Panc1 (cell line): ENCODE data around the gene CHCHD6. TPM values are rescaled to one million over a fixed set of nuclear protein-coding genes. Genes with fewer than 3 reads are reported as not detected.
A peak's percentile ranks its signal among the peaks of the same experiment; 100 is the strongest.

Experiments used
- ATAC-seq: fragments of 200-7000 bp; cut with Tn5 transposase; 2 replicates; pipeline ENCODE4 v1.9.1; 2020; ENCODE audit warnings: mild to moderate bottlenecking, moderate library complexity
- BruUV-seq: library from RNA; stranded (reverse); fragments of 400-500 nt; replicated peaks from 2 replicates; lab custom pipeline; 2021; lab: Mats Ljungman, UMichigan
- CTCF ChIA-PET: fragments of 300-600 bp; sonication (Branson Sonifier 250); formaldehyde crosslinking; loops from one replicate; lab custom pipeline; 2022; ENCODE audit warnings: antibody characterized with exemption; lab: Charles Lee
- POLR2A ChIA-PET: fragments of 300-600 bp; sonication (Branson Sonifier 250); formaldehyde crosslinking; loops from one replicate; lab custom pipeline; 2022; ENCODE audit warnings: antibody characterized with exemption; lab: Charles Lee
- DNase-seq: peaks from one replicate; pipeline ENCODE4 v3.0.0-alpha.2; 2010; ENCODE audit warnings: low read depth, low spot score
- H3K27ac ChIP-seq: 2 replicates; pipeline ENCODE4 v1.5.1; 2011; ENCODE audit warnings: mild to moderate bottlenecking, low read length, inconsistent platforms
- H3K27me3 ChIP-seq: fragments of 200-500 bp; sonication (Bioruptor generic); 2 replicates; pipeline ENCODE4 v1.6.0; 2014; ENCODE audit warnings: low read length, inconsistent platforms; ENCODE audit not compliant: control insufficient read depth, insufficient read depth
- H3K36me3 ChIP-seq: fragments of 200-500 bp; sonication (Bioruptor generic); 2 replicates; pipeline ENCODE4 v1.5.1; 2014; ENCODE audit warnings: inconsistent platforms, mild to moderate bottlenecking, low read length, moderate library complexity; ENCODE audit not compliant: control insufficient read depth, insufficient read depth
- H3K4me1 ChIP-seq: 2 replicates; pipeline ENCODE4 v1.5.1; 2011; ENCODE audit warnings: inconsistent platforms, mild to moderate bottlenecking, low read length, moderate library complexity; ENCODE audit not compliant: control insufficient read depth, insufficient read depth
- H3K4me3 ChIP-seq, 2 experiments: 2 replicates each; pipeline ENCODE4 v1.5.1; 2011 to 2012; ENCODE audit warnings: low read depth in 2 of 2, low read length in 2 of 2, mild to moderate bottlenecking in 2 of 2, inconsistent platforms in 1 of 2, moderate library complexity in 1 of 2
- H3K9me3 ChIP-seq: fragments of 200-500 bp; sonication (Bioruptor generic); 2 replicates; pipeline ENCODE4 v1.5.1; 2014; ENCODE audit warnings: low read depth, mild to moderate bottlenecking, inconsistent platforms, low read length, moderate library complexity; ENCODE audit not compliant: control insufficient read depth, insufficient read depth
- CTCF ChIP-seq: fragments of 450-650 bp; IDR thresholded peaks from 2 replicates; pipeline ENCODE4 v1.5.1; 2017; ENCODE audit warnings: mild to moderate bottlenecking
- POLR2AphosphoS5 ChIP-seq: IDR thresholded peaks from 2 replicates; pipeline ENCODE4 v1.6.1; 2012; ENCODE audit warnings: mild to moderate bottlenecking, low read depth, low read length, moderate library complexity
- REST ChIP-seq, 2 experiments: IDR thresholded peaks; 2 replicates each; pipeline ENCODE4 v1.6.1; 2011 to 2012; ENCODE audit warnings: low read depth in 2 of 2, control low read depth in 1 of 2, low read length in 1 of 2, mild to moderate bottlenecking in 1 of 2, moderate library complexity in 1 of 2; ENCODE audit not compliant: insufficient read depth in 1 of 2
- SIN3A ChIP-seq: IDR thresholded peaks from 2 replicates; pipeline ENCODE4 v1.6.1; 2012; ENCODE audit warnings: low read depth, mild to moderate bottlenecking, low read length, moderate library complexity, borderline replicate concordance; ENCODE audit not compliant: insufficient read depth
- TCF7L2 ChIP-seq: IDR thresholded peaks from 2 replicates; pipeline ENCODE4 v1.6.1; 2011; ENCODE audit warnings: mild to moderate bottlenecking, low read depth, low read length, inconsistent platforms
- in situ Hi-C: cut with HindIII; loops from 2 replicates; pipeline ENCODE4 v1.10.0; 2016; ENCODE audit warnings: low sequenced_read_pairs, low pct_unique_long_range_greater_than_20kb
- intact Hi-C: fragments of 100-400 bp; cut with micrococcal nuclease; formaldehyde crosslinking; loops from one replicate; pipeline ENCODE4 v1.10.0; 2022; ENCODE audit not compliant: unreplicated experiment
- total RNA-seq: library from RNA; stranded (reverse); gene quantifications from one replicate; pipeline ENCODE4 v1.2.1, GENCODE V29; 2021; ENCODE audit not compliant: unreplicated experiment

Gene CHCHD6
- total RNA-seq, 1 experiment from 2014 or later: 31.5 TPM

- in situ Hi-C loops (no loop called here), intact Hi-C loops (loop anchor here (10.0 kb wide), 1 partner anchor 103 kb away; no protein-coding TSS in a partner anchor)
- no peak for TF ChIP-seq SIN3A
- TF ChIP-seq CTCF: no peak
- TF ChIP-seq TCF7L2: no peak
- TF ChIP-seq POLR2AphosphoS5: no peak
- no peak for TF ChIP-seq REST (IDR thresholded peaks at IDR 0.05; ENCODE audit: insufficient read depth in 1 of 2, low read depth in 2 of 2, low read length in 1 of 2)
- DNase-seq: no peak
- Histone ChIP-seq H3K27me3 (no peaks in the 10 kb centered on the region), H3K4me3 (no peak overlapping the region), H3K9me3 (no peaks in the 10 kb centered on the region), H3K4me1 (peaks cover 23% of the 10 kb centered on the region), H3K36me3 (no peaks in the 10 kb centered on the region), H3K27ac (peak overlapping the region; percentile 66)
- POLR2A ChIA-PET: no interaction called here
- TSS peak; percentile 50 for BruUV-seq
- CTCF ChIA-PET: no interaction called here
- ATAC-seq: no peak
These were observed 153.9 kb downstream of the CHCHD6 start for GRCh38 chr3:126857928-126858327.

- ChIA-PET POLR2A (no interaction called here), CTCF (no interaction called here)
- H3K9me3 ChIP-seq: no peaks in the 10 kb centered on the region
- in situ Hi-C loops (no loop called here), intact Hi-C loops (loop anchor here (10.0 kb wide), 1 partner anchor 104 kb away; no protein-coding TSS in a partner anchor)
- H3K36me3 ChIP-seq: no peaks in the 10 kb centered on the region
- BruUV-seq: no TSS peak
- TF ChIP-seq SIN3A: no peak
- no peak for TF ChIP-seq CTCF
- TF ChIP-seq REST (IDR thresholded peaks at IDR 0.05; ENCODE audit: insufficient read depth in 1 of 2, low read depth in 2 of 2, low read length in 1 of 2): no peak
- DNase-seq: no peak
- H3K4me1 ChIP-seq: peaks cover 23% of the 10 kb centered on the region
- no peaks in the 10 kb centered on the region for H3K27me3 ChIP-seq
- H3K27ac ChIP-seq: peak overlapping the region; percentile 80
- H3K4me3 ChIP-seq: no peak overlapping the region
- no peak for ATAC-seq
These were observed 154.4 kb downstream of the CHCHD6 start for GRCh38 chr3:126858401-126858800.
